Measurements from ENCODE around the gene SMIM1.
A peak's percentile ranks its signal among the peaks of the same experiment; 100 is the strongest.
"Not testable (repeated sequence)": the region's sequence is repeated elsewhere in the genome, so short reads cannot be mapped to it uniquely, and the experiment has no call there.

The SMIM1 gene

DNA sequence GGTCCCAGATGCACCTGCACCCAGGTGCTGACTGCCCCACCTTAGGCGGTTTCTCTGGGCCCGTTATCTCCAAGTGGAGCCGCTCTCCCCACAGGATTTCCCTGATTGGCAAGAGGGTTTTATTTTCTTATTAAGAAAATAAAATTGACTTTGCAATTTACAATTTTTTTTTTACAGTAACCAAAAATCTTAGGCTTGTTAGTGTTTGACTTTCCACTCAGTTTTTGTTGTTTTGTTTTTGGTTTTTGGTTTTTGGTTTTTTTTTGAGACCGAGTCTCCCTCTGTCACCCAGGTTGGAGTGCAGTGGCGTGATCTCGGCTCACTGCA lies 25.1 kb upstream of the SMIM1 start:
- TF ChIP-seq, protein P1, sequence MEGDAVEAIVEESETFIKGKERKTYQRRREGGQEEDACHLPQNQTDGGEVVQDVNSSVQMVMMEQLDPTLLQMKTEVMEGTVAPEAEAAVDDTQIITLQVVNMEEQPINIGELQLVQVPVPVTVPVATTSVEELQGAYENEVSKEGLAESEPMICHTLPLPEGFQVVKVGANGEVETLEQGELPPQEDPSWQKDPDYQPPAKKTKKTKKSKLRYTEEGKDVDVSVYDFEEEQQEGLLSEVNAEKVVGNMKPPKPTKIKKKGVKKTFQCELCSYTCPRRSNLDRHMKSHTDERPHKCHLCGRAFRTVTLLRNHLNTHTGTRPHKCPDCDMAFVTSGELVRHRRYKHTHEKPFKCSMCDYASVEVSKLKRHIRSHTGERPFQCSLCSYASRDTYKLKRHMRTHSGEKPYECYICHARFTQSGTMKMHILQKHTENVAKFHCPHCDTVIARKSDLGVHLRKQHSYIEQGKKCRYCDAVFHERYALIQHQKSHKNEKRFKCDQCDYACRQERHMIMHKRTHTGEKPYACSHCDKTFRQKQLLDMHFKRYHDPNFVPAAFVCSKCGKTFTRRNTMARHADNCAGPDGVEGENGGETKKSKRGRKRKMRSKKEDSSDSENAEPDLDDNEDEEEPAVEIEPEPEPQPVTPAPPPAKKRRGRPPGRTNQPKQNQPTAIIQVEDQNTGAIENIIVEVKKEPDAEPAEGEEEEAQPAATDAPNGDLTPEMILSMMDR (IDR thresholded peaks at IDR 0.05; ENCODE audit: low read depth, low read length), result no peak
- TF ChIP-seq EZH2phosphoT487 (IDR thresholded peaks at IDR 0.05; ENCODE audit: low read depth), result no peak
- Histone ChIP-seq H3K4me3 (ENCODE audit: low read length) (peak overlapping the region; percentile 90), H3K36me3 (replicated peaks; ENCODE audit: low read depth, low read length) (no peaks in the 10 kb centered on the region), H2AFZ (ENCODE audit: low read depth, low read length) (0 out of 2 replicates have a peak overlapping the region, but pooled peaks have one; percentile 45), H4K20me1 (ENCODE audit: insufficient read depth, low read length) (0 out of 2 replicates have a peak, but pooled peaks cover 3% of the 10 kb centered on the region), H3K9me3 (ENCODE audit: insufficient read depth, low read length) (no peaks in the 10 kb centered on the region), H3K27ac (ENCODE audit: low read length) (no peak overlapping the region), H3K9ac (ENCODE audit: low read length) (peak overlapping the region; percentile 65; the same call in 1 of the 2 replicates), H3K4me1 (ENCODE audit: low read length) (peaks cover 14% of the 10 kb centered on the region), H3K4me2 (ENCODE audit: low read length) (peak overlapping the region; percentile 67), H3K27me3 (ENCODE audit: low read depth, low read length) (peaks cover 5% of the 10 kb centered on the region; the same call in 1 of the 2 replicates), H3K79me2 (ENCODE audit: low read length) (no peaks in the 10 kb centered on the region)

DNA sequence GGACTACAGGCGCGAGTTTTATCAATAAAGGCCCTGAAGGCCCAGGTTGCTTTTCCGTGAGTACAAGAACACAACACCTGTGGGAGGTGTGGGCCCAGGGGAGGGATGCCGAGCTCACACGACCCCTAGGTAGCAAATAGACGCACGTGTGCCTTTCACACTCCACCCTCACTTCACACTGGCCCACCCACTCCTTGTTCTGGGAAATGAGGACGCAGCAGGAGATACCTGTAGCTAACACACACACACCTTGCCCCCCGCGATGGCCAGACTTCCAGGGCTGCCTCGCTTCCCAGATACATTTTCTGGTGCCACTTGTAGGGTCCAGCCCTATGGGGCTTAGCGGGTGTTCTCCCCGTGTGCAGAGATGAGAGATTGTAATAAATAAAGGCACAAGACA lies 24.6 kb upstream of the SMIM1 start:
- Histone ChIP-seq H3K4me1 (ENCODE audit: low read length) (peaks cover 14% of the 10 kb centered on the region), H3K79me2 (ENCODE audit: low read length) (no peaks in the 10 kb centered on the region), H4K20me1 (ENCODE audit: insufficient read depth, low read length) (0 out of 2 replicates have a peak, but pooled peaks cover 3% of the 10 kb centered on the region), H3K4me3 (ENCODE audit: low read length) (peak overlapping the region; percentile 90), H2AFZ (ENCODE audit: low read depth, low read length) (no peak overlapping the region), H3K36me3 (replicated peaks; ENCODE audit: low read depth, low read length) (no peaks in the 10 kb centered on the region), H3K4me2 (ENCODE audit: low read length) (peak overlapping the region; percentile 67), H3K9me3 (ENCODE audit: insufficient read depth, low read length) (no peaks in the 10 kb centered on the region), H3K27ac (ENCODE audit: low read length) (no peak overlapping the region), H3K27me3 (ENCODE audit: low read depth, low read length) (peaks cover 5% of the 10 kb centered on the region; the same call in 1 of the 2 replicates), H3K9ac (ENCODE audit: low read length) (no peak overlapping the region)
- TF ChIP-seq, protein P1 (IDR thresholded peaks at IDR 0.05; ENCODE audit: low read depth, low read length), result no peak
- TF ChIP-seq EZH2phosphoT487 (IDR thresholded peaks at IDR 0.05; ENCODE audit: low read depth), result no peak

DNA sequence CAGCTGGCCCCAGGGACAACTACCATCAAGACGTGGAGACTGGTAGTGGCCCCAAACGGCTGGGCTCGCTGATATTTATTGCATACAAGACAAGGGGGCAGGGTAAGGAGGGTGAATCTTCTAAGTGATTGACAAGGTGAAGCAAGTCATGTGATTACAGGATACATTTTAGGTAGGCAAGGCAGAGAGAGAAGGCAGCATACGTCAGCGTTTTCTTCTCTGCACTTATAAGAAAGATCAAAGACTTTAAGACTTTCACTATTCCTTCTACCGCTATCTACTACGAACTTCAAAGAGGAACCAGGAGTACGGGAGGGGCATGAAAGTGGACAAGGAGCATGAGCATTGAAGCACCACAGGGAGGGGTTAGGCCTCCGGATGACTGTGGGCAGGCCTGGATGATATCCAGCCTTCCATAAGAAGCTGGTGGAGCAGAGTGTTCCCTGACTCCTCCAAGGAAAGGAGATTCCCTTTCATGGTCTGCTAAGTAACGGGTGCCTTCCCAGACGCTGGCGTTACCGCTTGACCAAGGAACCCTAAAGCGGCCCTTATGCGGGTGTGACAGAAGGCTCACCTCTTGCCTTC lies 24.1 kb upstream of the SMIM1 start:
- not testable (repeated sequence) for H2AFZ ChIP-seq (ENCODE audit: low read depth, low read length); H3K27ac ChIP-seq (ENCODE audit: low read length); H3K36me3 ChIP-seq (replicated peaks; ENCODE audit: low read depth, low read length); H3K27me3 ChIP-seq (ENCODE audit: low read depth, low read length); H3K4me3 ChIP-seq (ENCODE audit: low read length); H3K4me2 ChIP-seq (ENCODE audit: low read length); H3K9me3 ChIP-seq (ENCODE audit: insufficient read depth, low read length); H3K9ac ChIP-seq (ENCODE audit: low read length); H4K20me1 ChIP-seq (ENCODE audit: insufficient read depth, low read length); H3K79me2 ChIP-seq (ENCODE audit: low read length)
- peaks cover 13% of the 10 kb centered on the region for H3K4me1 ChIP-seq (ENCODE audit: low read length)

DNA sequence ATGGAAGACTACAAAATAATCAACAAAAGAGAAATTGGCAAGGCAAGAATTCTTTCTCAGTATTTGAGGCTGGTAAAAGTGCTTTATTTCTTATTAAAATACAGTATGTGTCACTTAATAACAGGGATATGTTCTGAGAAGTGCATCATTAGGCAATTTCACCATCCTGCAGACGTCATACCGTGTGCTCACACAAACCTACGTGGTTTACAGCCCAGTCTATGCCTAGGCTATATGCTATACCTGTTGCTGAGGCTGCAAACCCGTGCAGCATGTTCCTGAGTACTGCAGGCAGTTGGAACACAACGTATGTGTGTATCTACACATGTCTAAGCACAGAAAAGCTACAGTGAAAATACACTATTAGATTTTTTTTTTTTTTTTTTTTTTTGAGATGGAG lies 23.0 kb upstream of the SMIM1 start:
- no peak overlapping the region for H2AFZ ChIP-seq (ENCODE audit: low read depth, low read length)
- H4K20me1 ChIP-seq (ENCODE audit: insufficient read depth, low read length), result no peaks in the 10 kb centered on the region
- H3K4me1 ChIP-seq (ENCODE audit: low read length), result peaks cover 11% of the 10 kb centered on the region
- H3K27me3 ChIP-seq (ENCODE audit: low read depth, low read length), result peaks cover 5% of the 10 kb centered on the region; the same call in 1 of the 2 replicates
- TF ChIP-seq EZH2phosphoT487 (IDR thresholded peaks at IDR 0.05; ENCODE audit: low read depth), result no peak
- TF ChIP-seq, protein P1 (IDR thresholded peaks at IDR 0.05; ENCODE audit: low read depth, low read length), result no peak
- H3K4me3 ChIP-seq (ENCODE audit: low read length), result no peak overlapping the region
- H3K27ac ChIP-seq (ENCODE audit: low read length), result no peak overlapping the region
- no peaks in the 10 kb centered on the region for H3K36me3 ChIP-seq (replicated peaks; ENCODE audit: low read depth, low read length)
- H3K79me2 ChIP-seq (ENCODE audit: low read length), result no peaks in the 10 kb centered on the region
- no peak overlapping the region for H3K4me2 ChIP-seq (ENCODE audit: low read length)
- no peaks in the 10 kb centered on the region for H3K9me3 ChIP-seq (ENCODE audit: insufficient read depth, low read length)
- H3K9ac ChIP-seq (ENCODE audit: low read length), result no peak overlapping the region

All from OCI-LY3 (cell line).